22Rv1 (cell line): ENCODE measurements around the gene COL11A2.

Experiments
- CTCF ChIP-seq: fragments of 450-650 bp; IDR thresholded peaks from 2 replicates; pipeline ENCODE4 v1.5.1; 2017; ENCODE audit warnings: mild to moderate bottlenecking
- ZFX ChIP-seq: fragments of 450-650 bp; IDR thresholded peaks from 2 replicates; pipeline ENCODE4 v1.6.1; 2017; ENCODE audit warnings: antibody characterized with exemption, borderline replicate concordance

GRCh38 chr6:33168284-33168601 is 24.0 kb downstream of the COL11A2 start:
- TF ChIP-seq CTCF (no peak), ZFX (no peak)
